HepG2 (cell line): Measurements from ENCODE around the gene WDFY1. TPM values are rescaled to one million over a fixed set of nuclear protein-coding genes. Genes with fewer than 3 reads are reported as not detected.

Source experiments
- ATAC-seq: fragments of 200-7000 bp; cut with Tn5 transposase; 3 replicates; pipeline ENCODE4 v1.9.1; 2020; ENCODE audit warnings: mild to moderate bottlenecking, moderate library complexity
- BruUV-seq: library from RNA; stranded (reverse); fragments of 400-500 nt; replicated peaks from 2 replicates; lab custom pipeline; 2021; lab: Mats Ljungman, UMichigan
- CTCF ChIA-PET: fragments of 300-600 bp; formaldehyde crosslinking; extraction: SDS; loops from one replicate; lab custom pipeline; 2021; ENCODE audit warnings: low total read pairs, inconsistent platforms, low intra/inter-chr PET ratio; lab: Yijun Ruan, JAX
- POLR2A ChIA-PET: fragments of 350-600 bp; sonication (Branson Sonifier 250); formaldehyde crosslinking; loops from one replicate; lab custom pipeline; 2020; ENCODE audit warnings: antibody characterized with exemption, inconsistent platforms; lab: Yijun Ruan, JAX
- DNase-seq: peaks from one replicate; pipeline ENCODE4 v3.0.0-alpha.2; 2015; ENCODE audit warnings: low spot score
- FAIRE-seq: peaks from 3 replicates; lab custom pipeline; 2011; peaks lifted over from hg19 to GRCh38; lab: Jason Lieb, UNC
- H2AFZ ChIP-seq: one replicate; pipeline ENCODE4 v1.6.1; 2011; ENCODE audit warnings: low read length, inconsistent platforms
- H3K27ac ChIP-seq: fragments of 300-600 bp; 3 replicates; pipeline ENCODE4 v1.8.0; 2011; ENCODE audit warnings: mixed run types, mild to moderate bottlenecking, mixed read lengths, low read length, inconsistent platforms; ENCODE audit not compliant: insufficient read depth; ENCODE audit errors: extremely low read length
- H3K27me3 ChIP-seq, 2 experiments: fragments of 200-600 bp in 1 of 2; 2 replicates in 1 of 2; 3 replicates in 1 of 2; pipeline versions ENCODE4 v1.6.0 to v1.8.0; 2011; ENCODE audit warnings: low read length in 2 of 2, mild to moderate bottlenecking in 2 of 2, moderate library complexity in 2 of 2, inconsistent platforms in 1 of 2; ENCODE audit not compliant: insufficient read depth in 2 of 2, control insufficient read depth in 1 of 2
- H3K36me3 ChIP-seq, 2 experiments: fragments of 200-600 bp in 1 of 2; replicated peaks in 1 of 2; 2 replicates in 1 of 2; 3 replicates in 1 of 2; pipeline versions ENCODE4 v1.5.1 to v1.8.0; 2011; ENCODE audit warnings: low read length in 2 of 2, inconsistent platforms in 1 of 2; ENCODE audit not compliant: insufficient read depth in 2 of 2, control insufficient read depth in 1 of 2
- H3K4me1 ChIP-seq: 2 replicates; pipeline ENCODE4 v1.5.1; 2012; ENCODE audit warnings: low read length, inconsistent platforms; ENCODE audit not compliant: insufficient read depth
- H3K4me2 ChIP-seq: 2 replicates; pipeline ENCODE4 v1.6.0; 2011; ENCODE audit warnings: low read depth, low read length, inconsistent platforms
- H3K4me3 ChIP-seq, 3 experiments: fragments of 200-600 bp in 1 of 3; sonication (generic), shearing (Covaris generic) in 1 of 3; replicated peaks in 1 of 3; 2 replicates each; pipeline ENCODE4 v1.5.1; 2011 to 2016; ENCODE audit warnings: low read length in 3 of 3, inconsistent platforms in 2 of 3, low read depth in 2 of 3, mild to moderate bottlenecking in 2 of 3, control low read depth in 1 of 3, mixed read lengths in 1 of 3; ENCODE audit not compliant: insufficient read depth in 1 of 3
- H3K79me2 ChIP-seq: one replicate; pipeline ENCODE4 v1.6.1; 2011; ENCODE audit warnings: low read length, inconsistent platforms; ENCODE audit not compliant: insufficient read depth
- H3K9ac ChIP-seq: 2 replicates; pipeline ENCODE4 v1.6.0; 2011; ENCODE audit warnings: mild to moderate bottlenecking, low read depth, low read length, inconsistent platforms; ENCODE audit not compliant: insufficient read depth
- H3K9me3 ChIP-seq: 2 replicates; pipeline ENCODE4 v1.5.1; 2012; ENCODE audit warnings: mild to moderate bottlenecking, low read length
- H4K20me1 ChIP-seq: 2 replicates; pipeline ENCODE4 v1.6.0; 2011; ENCODE audit warnings: inconsistent platforms, mild to moderate bottlenecking, low read length, moderate library complexity; ENCODE audit not compliant: insufficient read depth
- ASH2L ChIP-seq: fragments of 300-600, 200-600 bp; sonication (generic); IDR thresholded peaks from 2 replicates; pipeline ENCODE4 v1.7.0; 2017; ENCODE audit warnings: low read depth, mild to moderate bottlenecking, moderate library complexity, mixed read lengths, low read length; ENCODE audit not compliant: insufficient read length
- ATF6 ChIP-seq: sonication (generic); formaldehyde crosslinking; conservative IDR thresholded peaks from 2 replicates; pipeline ENCODE4 v1.4.0; 2020; ENCODE audit warnings: missing genetic modification reagents
- FIP1L1 ChIP-seq: fragments of 200-400 bp; formaldehyde crosslinking; IDR thresholded peaks from 2 replicates; pipeline ENCODE4 v1.6.1; 2018; ENCODE audit warnings: low read depth, mild to moderate bottlenecking, low read length, moderate library complexity, borderline replicate concordance; ENCODE audit not compliant: insufficient read depth
- GATAD1 ChIP-seq: IDR thresholded peaks from 2 replicates; pipeline ENCODE4 v1.6.1; 2016; ENCODE audit warnings: missing genetic modification reagents, missing compliant biosample characterization
- GRHL1 ChIP-seq: sonication (generic); formaldehyde crosslinking; conservative IDR thresholded peaks from 2 replicates; pipeline ENCODE4 v1.8.0; 2022; ENCODE audit warnings: missing genetic modification reagents
- MAFF ChIP-seq: IDR thresholded peaks from 2 replicates; pipeline ENCODE4 v1.6.1; 2011; ENCODE audit warnings: low read depth, low read length, improper control_type of control experiment
- MAFK ChIP-seq, 2 experiments: IDR thresholded peaks in 1 of 2; conservative IDR thresholded peaks in 1 of 2; 2 replicates each; pipeline ENCODE4 v1.6.1; 2011; ENCODE audit warnings: improper control_type of control experiment in 2 of 2, low read length in 2 of 2
- PRDM15 ChIP-seq: sonication (generic); formaldehyde crosslinking; IDR thresholded peaks from 2 replicates; pipeline ENCODE4 v1.4.0; 2020; ENCODE audit warnings: missing genetic modification reagents
- RXRA ChIP-seq: sonication (generic); formaldehyde crosslinking; IDR thresholded peaks from 2 replicates; pipeline ENCODE4 v1.5.1; 2020; ENCODE audit warnings: missing genetic modification reagents
- SMC3 ChIP-seq: IDR thresholded peaks from 2 replicates; pipeline ENCODE4 v1.6.1; 2011; ENCODE audit warnings: low read length, improper control_type of control experiment
- SNAI1 ChIP-seq: sonication (generic); formaldehyde crosslinking; IDR thresholded peaks from 2 replicates; pipeline ENCODE4 v1.5.0; 2020; ENCODE audit warnings: mild to moderate bottlenecking, missing genetic modification reagents, borderline replicate concordance
- TCF7 ChIP-seq: sonication (generic); IDR thresholded peaks from 2 replicates; pipeline ENCODE4 v1.6.1; 2016; ENCODE audit warnings: antibody characterized with exemption, low read depth
- ZMYM2 ChIP-seq: sonication (generic); formaldehyde crosslinking; IDR thresholded peaks from 2 replicates; pipeline ENCODE4 v1.8.0; 2022; ENCODE audit warnings: mild to moderate bottlenecking, missing genetic modification reagents
- ZNF33B ChIP-seq: sonication (generic); formaldehyde crosslinking; IDR thresholded peaks from 2 replicates; pipeline ENCODE4 v1.5.1; 2020; ENCODE audit warnings: mild to moderate bottlenecking, missing genetic modification reagents
- ZNF460 ChIP-seq: sonication (generic); formaldehyde crosslinking; IDR thresholded peaks from 2 replicates; pipeline ENCODE4 v1.5.1; 2020; ENCODE audit warnings: missing genetic modification reagents, mild to moderate bottlenecking, borderline replicate concordance
- WGBS: methylation state at CpG from one replicate; pipeline ENCODE4 v1.1.6; 2017; ENCODE audit warnings: low lambda C conversion rate; 5-methylcytosine and 5-hydroxymethylcytosine counted together
- in situ Hi-C: cut with HindIII; loops from 2 replicates; pipeline ENCODE4 v1.10.0; 2017; ENCODE audit warnings: low pct_unique_long_range_greater_than_20kb; ENCODE audit not compliant: extremely low pct_ligation_motif_present
- intact Hi-C: fragments of 100-400 bp; cut with micrococcal nuclease; formaldehyde crosslinking; loops from one replicate; pipeline ENCODE4 v1.10.0; 2022; ENCODE audit not compliant: unreplicated experiment
- polyA plus RNA-seq, 8 experiments: library from polyadenylated mRNA; depleted of rRNA in 3 of 8; stranded (reverse) in 7 of 8; unstranded in 1 of 8; fragments of >200 nt; fragmentation: Illumina TruSeq in 4 of 8; extraction: Trizol in 4 of 8; gene quantifications; 2 replicates each; pipeline versions ENCODE4 v1.2.1 to v1.2.3, GENCODE V29; 2011 to 2016; ENCODE audit warnings: low read depth in 4 of 8, missing spikeins in 1 of 8, mixed read lengths in 1 of 8; ENCODE audit not compliant: insufficient read depth in 1 of 8
- total RNA-seq, 5 experiments: library from RNA; depleted of rRNA; stranded (reverse); fragments of >200 nt; fragmentation: Illumina TruSeq; extraction: Trizol; gene quantifications; 2 replicates each; pipeline ENCODE4 v1.2.3, GENCODE V29; 2016; ENCODE audit warnings: low read depth in 1 of 5

The WDFY1 gene
- total and polyA plus RNA-seq, 2 of the 13 experiments (the other 11 are each of a cell fraction or from before 2014, with no cell fraction given), result 77.0 to 78.4 TPM

GRCh38 chr2:223900066-223900465, 45.1 kb downstream of the WDFY1 start:
- intact Hi-C loops (no loop called here), in situ Hi-C loops (no loop called here)
- ChIA-PET CTCF (no interaction called here), POLR2A (interaction anchor here (1.2 kb wide), 1 partner anchor 9 kb away, joined by 5 read pairs; no protein-coding TSS in a partner anchor)
- 95% methylated on average over 6 of the region's 6 CpGs for WGBS
- ATAC-seq, result no peak
- H4K20me1 ChIP-seq, result no peaks in the 10 kb centered on the region
- no peak overlapping the region for H2AFZ ChIP-seq
- no peak for DNase-seq
- peaks cover 9% of the 10 kb centered on the region for H3K4me1 ChIP-seq
- H3K9me3 ChIP-seq, result no peaks in the 10 kb centered on the region
- H3K4me2 ChIP-seq, result no peak overlapping the region
- no peaks in the 10 kb centered on the region for H3K27me3 ChIP-seq
- H3K4me3 ChIP-seq, result no peak overlapping the region
- peaks cover 19 to 51% of the 10 kb centered on the region in 2 experiments for H3K36me3 ChIP-seq
- BruUV-seq, result no TSS peak
- no peaks in the 10 kb centered on the region for H3K79me2 ChIP-seq
- no peak overlapping the region for H3K9ac ChIP-seq
- no peak for FAIRE-seq
- H3K27ac ChIP-seq, result no peak overlapping the region
- TF ChIP-seq FIP1L1, result no peak
- no peak for TF ChIP-seq SNAI1 (CRISPR knock-in tag)
- TF ChIP-seq MAFK (conservative IDR thresholded peaks at IDR 0.05 in 1 of 2, IDR thresholded peaks at IDR 0.05 in 1 of 2; ENCODE audit: low read length in 2 of 2), result peak; percentile 57 to 76; a peak in 3 of 4 replicates
- TF ChIP-seq ATF6 (CRISPR knock-in tag), result no peak
- TF ChIP-seq GATAD1 (CRISPR knock-in tag), result no peak
- TF ChIP-seq ZMYM2, result no peak
- no peak for TF ChIP-seq GRHL1 (CRISPR knock-in tag)
- TF ChIP-seq ZNF33B, result no peak
- TF ChIP-seq SMC3, result no peak
- no peak for TF ChIP-seq PRDM15 (CRISPR knock-in tag)
- TF ChIP-seq TCF7, result no peak
- peak; percentile 53; the same call in 1 of the 2 replicates for TF ChIP-seq MAFF
- TF ChIP-seq ASH2L, result no peak
- no peak for TF ChIP-seq ZNF460 (CRISPR knock-in tag)
- TF ChIP-seq RXRA, result no peak
